ENCODE results near the gene RBMS1.

- no peak for TF ChIP-seq CTCF (IDR thresholded peaks at IDR 0.05)
- no peak for TF ChIP-seq EP300 (IDR thresholded peaks at IDR 0.05; ENCODE audit: low read depth)
- TF ChIP-seq POLR2A (IDR thresholded peaks at IDR 0.05), result no peak
These were observed 235.7 kb downstream of the RBMS1 start for GRCh38 chr2:160257743-160258491.
